Endothelial cell of coronary artery (primary cell): ENCODE results near the gene RSBN1. TPM values are rescaled to one million over a fixed set of nuclear protein-coding genes. Genes with fewer than 3 reads are reported as not detected.

ENCODE experiments used
- total RNA-seq: library from RNA; depleted of rRNA; stranded (reverse); fragments of >200 nt; gene quantifications from 2 replicates; pipeline ENCODE4 v1.2.3, GENCODE V29; 2014

The RSBN1 gene
- 10.7 and 13.0 TPM in 2 replicates for total RNA-seq

GRCh38 chr1:113811888-113812660 lies at the start of gene RSBN1:
Gene RSBN1 (minus strand): TSS chr1:113812476. CDS start chr1:113812412, 64 bp downstream.

GRCh38 chr1:113759333-113760101 lies 52.8 kb downstream of the RSBN1 start, which contains the start of gene PHTF1:
Gene PHTF1 (minus strand): TSS chr1:113759486. CDS start chr1:113758703, 783 bp downstream.

Other genes with a start within 250 kb of the RSBN1 start
- gene PHTF1, start 53.0 kb downstream of the RSBN1 start, total RNA-seq, result 33.0 and 35.9 TPM in 2 replicates
- gene PTPN22, start 59.2 kb upstream of the RSBN1 start, total RNA-seq, result 1.0 and 3.7 TPM in 2 replicates
- 0.09 TPM in 2 replicates for gene BCL2L15, start 75.1 kb upstream of the RSBN1 start, total RNA-seq
- 20.7 and 22.7 TPM in 2 replicates for gene AP4B1, start 92.3 kb upstream of the RSBN1 start, total RNA-seq
- gene DCLRE1B, start 92.8 kb upstream of the RSBN1 start, total RNA-seq, result 2.1 and 2.2 TPM in 2 replicates
- gene HIPK1, start 116.8 kb upstream of the RSBN1 start, total RNA-seq, result 24.6 and 26.7 TPM in 2 replicates
- gene OLFML3, start 167.0 kb upstream of the RSBN1 start, total RNA-seq, result 0.28 and 0.45 TPM in 2 replicates